Neural cell (in vitro differentiated cells): ENCODE data around the gene NR1D1.

Experiments used
- EP300 ChIP-seq: fragments of 450-650 bp; conservative IDR thresholded peaks from 2 replicates; pipeline ENCODE4 v1.6.1; 2014; ENCODE audit warnings: antibody characterized with exemption, mild to moderate bottlenecking, moderate library complexity; ENCODE audit not compliant: poor library complexity, severe bottlenecking
- MXI1 ChIP-seq: fragments of 450-650 bp; conservative IDR thresholded peaks from 2 replicates; pipeline ENCODE4 v1.6.1; 2014; ENCODE audit warnings: antibody characterized with exemption, mild to moderate bottlenecking; ENCODE audit not compliant: poor library complexity, severe bottlenecking
- POLR2AphosphoS5 ChIP-seq: IDR thresholded peaks from 2 replicates; pipeline ENCODE4 v1.6.1; 2012
- TAF1 ChIP-seq: IDR thresholded peaks from 2 replicates; pipeline ENCODE4 v1.6.1; 2012; ENCODE audit warnings: low read depth
- TF ChIP-seq, protein P1 (sequence below): fragments of 450-650 bp; IDR thresholded peaks from 2 replicates; pipeline ENCODE4 v1.5.1; 2014; ENCODE audit warnings: antibody characterized with exemption, mild to moderate bottlenecking, moderate library complexity; ENCODE audit not compliant: poor library complexity, severe bottlenecking
- TF ChIP-seq, protein P2 (sequence below): IDR thresholded peaks from 2 replicates; pipeline ENCODE4 v1.6.1; 2012; ENCODE audit warnings: borderline replicate concordance

DNA sequence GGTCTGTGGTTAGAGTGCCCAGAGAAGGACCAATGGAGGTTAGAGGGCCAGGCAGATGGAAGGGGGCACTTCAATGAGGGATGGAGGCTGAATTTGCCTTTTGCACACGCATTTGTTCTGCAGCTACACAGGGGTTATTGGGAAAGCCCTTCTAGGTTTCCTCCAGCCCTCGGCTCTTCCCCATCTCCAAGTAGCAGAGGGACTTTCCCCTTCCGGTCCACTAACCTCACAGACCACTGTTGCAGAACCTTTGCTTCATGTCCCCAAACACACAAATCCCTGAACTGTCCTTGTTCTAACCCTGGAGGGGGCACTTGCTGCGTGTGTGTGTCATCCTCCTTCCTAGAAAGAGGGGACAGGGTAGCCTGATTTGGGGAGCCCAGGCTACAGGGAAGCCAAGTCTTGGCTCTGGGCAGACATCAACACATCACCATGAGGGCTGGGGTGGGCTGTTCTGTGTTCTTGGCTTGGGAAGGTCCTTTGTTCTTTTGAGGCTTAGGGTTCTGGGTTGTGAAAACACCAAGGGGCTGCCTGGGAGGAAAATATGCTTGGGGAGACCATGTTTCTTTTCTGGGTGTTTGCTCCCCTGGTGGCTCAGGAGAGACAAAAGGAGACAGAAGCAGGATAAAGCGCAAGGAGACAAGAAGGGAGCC, 7.3 kb upstream of the NR1D1 start:
- TF ChIP-seq, protein P1, sequence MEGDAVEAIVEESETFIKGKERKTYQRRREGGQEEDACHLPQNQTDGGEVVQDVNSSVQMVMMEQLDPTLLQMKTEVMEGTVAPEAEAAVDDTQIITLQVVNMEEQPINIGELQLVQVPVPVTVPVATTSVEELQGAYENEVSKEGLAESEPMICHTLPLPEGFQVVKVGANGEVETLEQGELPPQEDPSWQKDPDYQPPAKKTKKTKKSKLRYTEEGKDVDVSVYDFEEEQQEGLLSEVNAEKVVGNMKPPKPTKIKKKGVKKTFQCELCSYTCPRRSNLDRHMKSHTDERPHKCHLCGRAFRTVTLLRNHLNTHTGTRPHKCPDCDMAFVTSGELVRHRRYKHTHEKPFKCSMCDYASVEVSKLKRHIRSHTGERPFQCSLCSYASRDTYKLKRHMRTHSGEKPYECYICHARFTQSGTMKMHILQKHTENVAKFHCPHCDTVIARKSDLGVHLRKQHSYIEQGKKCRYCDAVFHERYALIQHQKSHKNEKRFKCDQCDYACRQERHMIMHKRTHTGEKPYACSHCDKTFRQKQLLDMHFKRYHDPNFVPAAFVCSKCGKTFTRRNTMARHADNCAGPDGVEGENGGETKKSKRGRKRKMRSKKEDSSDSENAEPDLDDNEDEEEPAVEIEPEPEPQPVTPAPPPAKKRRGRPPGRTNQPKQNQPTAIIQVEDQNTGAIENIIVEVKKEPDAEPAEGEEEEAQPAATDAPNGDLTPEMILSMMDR: no peak
- TF ChIP-seq MXI1: no peak
- TF ChIP-seq POLR2AphosphoS5: no peak
- no peak for TF ChIP-seq EP300
- no peak for TF ChIP-seq TAF1
- TF ChIP-seq, protein P2, sequence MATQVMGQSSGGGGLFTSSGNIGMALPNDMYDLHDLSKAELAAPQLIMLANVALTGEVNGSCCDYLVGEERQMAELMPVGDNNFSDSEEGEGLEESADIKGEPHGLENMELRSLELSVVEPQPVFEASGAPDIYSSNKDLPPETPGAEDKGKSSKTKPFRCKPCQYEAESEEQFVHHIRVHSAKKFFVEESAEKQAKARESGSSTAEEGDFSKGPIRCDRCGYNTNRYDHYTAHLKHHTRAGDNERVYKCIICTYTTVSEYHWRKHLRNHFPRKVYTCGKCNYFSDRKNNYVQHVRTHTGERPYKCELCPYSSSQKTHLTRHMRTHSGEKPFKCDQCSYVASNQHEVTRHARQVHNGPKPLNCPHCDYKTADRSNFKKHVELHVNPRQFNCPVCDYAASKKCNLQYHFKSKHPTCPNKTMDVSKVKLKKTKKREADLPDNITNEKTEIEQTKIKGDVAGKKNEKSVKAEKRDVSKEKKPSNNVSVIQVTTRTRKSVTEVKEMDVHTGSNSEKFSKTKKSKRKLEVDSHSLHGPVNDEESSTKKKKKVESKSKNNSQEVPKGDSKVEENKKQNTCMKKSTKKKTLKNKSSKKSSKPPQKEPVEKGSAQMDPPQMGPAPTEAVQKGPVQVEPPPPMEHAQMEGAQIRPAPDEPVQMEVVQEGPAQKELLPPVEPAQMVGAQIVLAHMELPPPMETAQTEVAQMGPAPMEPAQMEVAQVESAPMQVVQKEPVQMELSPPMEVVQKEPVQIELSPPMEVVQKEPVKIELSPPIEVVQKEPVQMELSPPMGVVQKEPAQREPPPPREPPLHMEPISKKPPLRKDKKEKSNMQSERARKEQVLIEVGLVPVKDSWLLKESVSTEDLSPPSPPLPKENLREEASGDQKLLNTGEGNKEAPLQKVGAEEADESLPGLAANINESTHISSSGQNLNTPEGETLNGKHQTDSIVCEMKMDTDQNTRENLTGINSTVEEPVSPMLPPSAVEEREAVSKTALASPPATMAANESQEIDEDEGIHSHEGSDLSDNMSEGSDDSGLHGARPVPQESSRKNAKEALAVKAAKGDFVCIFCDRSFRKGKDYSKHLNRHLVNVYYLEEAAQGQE: no peak
